ENCODE data around the gene ZBTB20. TPM values are rescaled to one million over a fixed set of nuclear protein-coding genes. Genes with fewer than 3 reads are reported as not detected.

Gene ZBTB20
- total and polyA plus RNA-seq, 10 of the 15 experiments (the other 5 are each of a cell fraction or from before 2014, with no cell fraction given) = 0.20 to 5.5 (median 2.2) TPM

- TF ChIP-seq, protein P1, sequence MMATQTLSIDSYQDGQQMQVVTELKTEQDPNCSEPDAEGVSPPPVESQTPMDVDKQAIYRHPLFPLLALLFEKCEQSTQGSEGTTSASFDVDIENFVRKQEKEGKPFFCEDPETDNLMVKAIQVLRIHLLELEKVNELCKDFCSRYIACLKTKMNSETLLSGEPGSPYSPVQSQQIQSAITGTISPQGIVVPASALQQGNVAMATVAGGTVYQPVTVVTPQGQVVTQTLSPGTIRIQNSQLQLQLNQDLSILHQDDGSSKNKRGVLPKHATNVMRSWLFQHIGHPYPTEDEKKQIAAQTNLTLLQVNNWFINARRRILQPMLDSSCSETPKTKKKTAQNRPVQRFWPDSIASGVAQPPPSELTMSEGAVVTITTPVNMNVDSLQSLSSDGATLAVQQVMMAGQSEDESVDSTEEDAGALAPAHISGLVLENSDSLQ (IDR thresholded peaks at IDR 0.05) = 0 out of 2 replicates have a peak, but pooled peaks have one; percentile 19
- TF ChIP-seq IKZF2 (IDR thresholded peaks at IDR 0.05) = peak; percentile 66 to 68
- 0 out of 2 replicates have a peak, but pooled peaks have one; percentile 37 for TF ChIP-seq BCL11A (IDR thresholded peaks at IDR 0.05; ENCODE audit: low read depth, low read length)
- TF ChIP-seq FOXM1 (IDR thresholded peaks at IDR 0.05; ENCODE audit: low read depth, low read length) = peak; percentile 59
- peak; percentile 70 for TF ChIP-seq JUNB (IDR thresholded peaks at IDR 0.05)
- no peak for TF ChIP-seq NFYB (IDR thresholded peaks at IDR 0.05; ENCODE audit: insufficient read depth, low read depth, low read length)
- no peak for TF ChIP-seq RFX5 (IDR thresholded peaks at IDR 0.05; ENCODE audit: low read depth, low read length)
- peak; percentile 68 for TF ChIP-seq RUNX3 (IDR thresholded peaks at IDR 0.05; ENCODE audit: low read length)
- peak; percentile 48; the same call in 1 of the 2 replicates for TF ChIP-seq NFIC (IDR thresholded peaks at IDR 0.05; ENCODE audit: low read depth, low read length)
- 0 out of 2 replicates have a peak, but pooled peaks have one; percentile 19 for TF ChIP-seq MLLT1 (IDR thresholded peaks at IDR 0.05)
- TF ChIP-seq CBX5 (IDR thresholded peaks at IDR 0.05; ENCODE audit: low read depth) = 0 out of 2 replicates have a peak, but pooled peaks have one; percentile 38
- 0 out of 2 replicates have a peak, but pooled peaks have one; percentile 24 for TF ChIP-seq ZBED1 (IDR thresholded peaks at IDR 0.05; ENCODE audit: borderline replicate concordance)
- TF ChIP-seq SRF (IDR thresholded peaks at IDR 0.05; ENCODE audit: low read depth in 2 of 2, low read length in 2 of 2) = no peak
- peak; percentile 58 for TF ChIP-seq ATF2 (IDR thresholded peaks at IDR 0.05; ENCODE audit: low read length)
- peak; percentile 93 to 98 for TF ChIP-seq BHLHE40 (IDR thresholded peaks at IDR 0.05; ENCODE audit: borderline replicate concordance in 1 of 2, low read depth in 2 of 2, low read length in 1 of 2)
Observed at GRCh38 chr3:114456742-114457141, 690.3 kb downstream of the ZBTB20 start (continued).
